ENCODE measurements around the gene KCND2. TPM values are rescaled to one million over a fixed set of nuclear protein-coding genes. Genes with fewer than 3 reads are reported as not detected.

KCND2 gene
- total and polyA plus RNA-seq, 2 of the 8 experiments (the other 6 are each of a cell fraction or from before 2014, with no cell fraction given): 4.6 to 7.7 TPM

- Histone ChIP-seq H2AK5ac (ENCODE audit: low read depth, low read length) (no peak overlapping the region), H2BK120ac (replicated peaks; ENCODE audit: low read depth, low read length) (no peak overlapping the region), H4K91ac (replicated peaks; ENCODE audit: insufficient read length, low read length) (no peak overlapping the region), H2BK20ac (ENCODE audit: low read length) (no peak overlapping the region), H3K4ac (replicated peaks; ENCODE audit: insufficient read length, low read depth, low read length) (no peak overlapping the region), H3K23me2 (ENCODE audit: low read depth, low read length) (no peaks in the 10 kb centered on the region; the same call in 1 of the 2 replicates), H4K5ac (ENCODE audit: insufficient read length, low read depth, low read length) (no peak overlapping the region), H2AFZ (ENCODE audit: low read length) (no peak overlapping the region), H3K4me1 (replicated peaks in 1 of 4; ENCODE audit: control insufficient read depth in 3 of 4, insufficient read depth in 4 of 4, low read length in 3 of 4) (peaks cover 0 to 5% (median 4%) of the 10 kb centered on the region in 4 experiments; a peak in 5 of 7 replicates), H3K27ac (ENCODE audit: low read depth, low read length) (no peak overlapping the region), H3K27me3 (replicated peaks in 1 of 4; ENCODE audit: control insufficient read depth in 3 of 4, extremely low read depth in 1 of 4, insufficient read depth in 3 of 4, low read length in 3 of 4) (no peaks in the 10 kb centered on the region), H3K14ac (ENCODE audit: insufficient read length) (no peak overlapping the region), H4K20me1 (replicated peaks in 1 of 2; ENCODE audit: control insufficient read depth in 1 of 2, insufficient read depth in 2 of 2, low read length in 2 of 2) (no peaks in the 10 kb centered on the region), H3K4me2 (ENCODE audit: insufficient read depth in 1 of 2, low read depth in 2 of 2, low read length in 2 of 2) (0 out of 4 replicates have a peak overlapping the region, but pooled peaks of 1 of the 2 experiments have one; percentile 21), H3K23ac (ENCODE audit: insufficient read length) (no peak overlapping the region), H3K9me3 (ENCODE audit: insufficient read depth in 2 of 2, low read depth in 1 of 2, low read length in 1 of 2) (no peaks in the 10 kb centered on the region), H3K18ac (ENCODE audit: extremely low read depth, low read length) (no peak overlapping the region), H2BK5ac (ENCODE audit: low read depth, low read length) (no peak overlapping the region), H4K8ac (ENCODE audit: extremely low read depth, insufficient read depth, low read length) (no peak overlapping the region), H3K56ac (replicated peaks; ENCODE audit: insufficient read length, low read depth, low read length) (no peak overlapping the region), H2BK12ac (ENCODE audit: low read depth, low read length) (no peak overlapping the region), H3K4me3 (ENCODE audit: extremely low read depth in 1 of 4, insufficient read depth in 2 of 4, low read depth in 3 of 4, low read length in 4 of 4) (peak overlapping the region in 1 of 4 experiments; percentile 12; a peak in 1 of 8 replicates), H3K36me3 (ENCODE audit: control insufficient read depth in 2 of 4, insufficient read depth in 4 of 4, low read length in 3 of 4) (no peaks in the 10 kb centered on the region; a peak in 1 of 8 replicates), H3K9ac (replicated peaks in 1 of 4; ENCODE audit: extremely low read depth in 1 of 4, low read depth in 3 of 4, low read length in 3 of 4) (no peak overlapping the region), H3K79me1 (ENCODE audit: low read depth, low read length) (no peaks in the 10 kb centered on the region), H2BK15ac (ENCODE audit: low read length) (no peak overlapping the region), H3K79me2 (ENCODE audit: control insufficient read depth in 1 of 2, insufficient read depth in 2 of 2, low read length in 2 of 2) (no peaks in the 10 kb centered on the region)
- FAIRE-seq: peak; percentile 79
- ChIA-PET CTCF (ENCODE audit: partially characterized antibody) (no interaction called here), POLR2A (ENCODE audit: partially characterized antibody) (interaction anchor here (0.9 kb wide), 1 partner anchor 33 kb away, joined by 4 read pairs; no protein-coding TSS in a partner anchor)
- no peak for DNase-seq (ENCODE audit: low read depth in 1 of 2, low spot score in 2 of 2)
- WGBS, 2 experiments (ENCODE audit: extremely low coverage in 1 of 2, insufficient coverage in 1 of 2, insufficient read length in 1 of 2, insufficient replicate concordance in 2 of 2, low coverage in 1 of 2, low lambda C conversion rate in 2 of 2, missing lambda C conversion rate in 1 of 2): 25% methylated on average over 5 of the region's 5 CpGs; no CpG with 5 or more reads in 1 of the 2 experiments
- no peak for TF ChIP-seq NANOG (IDR thresholded peaks at IDR 0.05; ENCODE audit: insufficient read depth, low read depth, low read length, poor library complexity, severe bottlenecking)
- no peak for TF ChIP-seq ATF3 (IDR thresholded peaks at IDR 0.05; ENCODE audit: insufficient read depth, low read depth, low read length)
- TF ChIP-seq EGR1 (IDR thresholded peaks at IDR 0.05; ENCODE audit: borderline replicate concordance, low read depth, low read length): no peak
Measured at GRCh38 chr7:120742372-120742771, 469.4 kb downstream of the KCND2 start.
